Measurements from ENCODE around the gene SGMS1.

- TF ChIP-seq CTCF (IDR thresholded peaks at IDR 0.05) (no peak), POLR2A (IDR thresholded peaks at IDR 0.05) (no peak)
These were observed 3.7 kb upstream of the SGMS1 start for GRCh38 chr10:50627443-50627842.

Data from prostate gland (tissue), 2 donors.